ENCODE measurements around the gene ARPC1A. TPM values are rescaled to one million over a fixed set of nuclear protein-coding genes. Genes with fewer than 3 reads are reported as not detected.

The ARPC1A gene
- total RNA-seq, 1 donor from 2014 or later: 101 TPM

DNA sequence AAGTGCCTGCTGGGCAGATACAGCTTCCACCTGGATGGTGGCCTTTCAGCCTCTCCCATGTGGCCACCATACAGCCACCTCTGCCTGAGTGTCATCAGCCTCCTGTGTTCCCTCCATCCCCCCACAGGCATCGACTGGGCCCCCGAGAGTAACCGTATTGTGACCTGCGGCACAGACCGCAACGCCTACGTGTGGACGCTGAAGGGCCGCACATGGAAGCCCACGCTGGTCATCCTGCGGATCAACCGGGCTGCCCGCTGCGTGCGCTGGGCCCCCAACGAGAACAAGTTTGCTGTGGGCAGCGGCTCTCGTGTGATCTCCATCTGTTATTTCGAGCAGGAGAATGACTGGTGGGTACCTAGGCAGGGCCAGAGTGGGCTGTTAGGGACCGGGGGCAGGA is 62.2 kb downstream of the ARPC1A start:
- no peak for DNase-seq (ENCODE audit: low read depth)

DNA sequence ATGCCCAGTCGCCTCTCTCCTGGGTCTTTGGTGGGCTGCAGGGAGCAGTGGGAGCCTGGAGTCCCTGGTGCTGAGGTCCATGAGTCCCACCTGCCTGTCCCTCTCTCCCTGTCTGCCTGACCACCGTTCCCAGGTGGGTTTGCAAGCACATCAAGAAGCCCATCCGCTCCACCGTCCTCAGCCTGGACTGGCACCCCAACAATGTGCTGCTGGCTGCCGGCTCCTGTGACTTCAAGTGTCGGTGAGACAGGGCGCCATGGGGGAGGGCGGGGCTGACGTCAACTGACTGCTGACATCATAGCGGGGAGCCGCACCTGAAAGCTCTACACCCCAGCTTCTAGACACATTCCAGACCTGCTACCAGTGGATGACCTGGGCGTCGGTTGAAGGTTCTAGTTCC is 64.1 kb downstream of the ARPC1A start:
- DNase-seq (ENCODE audit: low read depth): no peak

DNA sequence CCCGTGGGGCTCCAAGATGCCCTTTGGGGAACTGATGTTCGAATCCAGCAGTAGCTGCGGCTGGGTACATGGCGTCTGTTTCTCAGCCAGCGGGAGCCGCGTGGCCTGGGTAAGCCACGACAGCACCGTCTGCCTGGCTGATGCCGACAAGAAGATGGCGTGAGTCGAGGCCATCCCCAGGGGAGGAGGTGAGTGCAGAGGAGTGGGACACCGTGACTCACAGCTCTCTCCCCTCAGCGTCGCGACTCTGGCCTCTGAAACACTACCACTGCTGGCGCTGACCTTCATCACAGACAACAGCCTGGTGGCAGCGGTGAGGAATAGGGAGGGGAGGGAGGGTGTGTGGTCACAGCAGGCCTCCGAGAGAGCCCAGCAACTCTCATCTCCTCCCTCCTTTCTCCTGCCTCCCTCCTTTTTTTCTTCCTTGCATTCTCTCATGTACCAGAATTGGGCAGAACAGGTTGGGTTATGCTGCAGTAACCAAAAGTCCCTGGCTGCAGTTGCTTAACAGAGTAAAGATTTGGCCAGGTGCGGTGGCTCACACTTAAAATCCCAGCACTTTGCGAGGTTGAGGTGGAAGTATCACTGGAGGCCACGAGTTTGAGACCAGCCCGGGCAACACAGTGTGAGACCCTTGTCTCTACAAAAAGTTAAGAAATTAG is 65.4 kb downstream of the ARPC1A start:
- DNase-seq (ENCODE audit: low read depth): no peak

DNA sequence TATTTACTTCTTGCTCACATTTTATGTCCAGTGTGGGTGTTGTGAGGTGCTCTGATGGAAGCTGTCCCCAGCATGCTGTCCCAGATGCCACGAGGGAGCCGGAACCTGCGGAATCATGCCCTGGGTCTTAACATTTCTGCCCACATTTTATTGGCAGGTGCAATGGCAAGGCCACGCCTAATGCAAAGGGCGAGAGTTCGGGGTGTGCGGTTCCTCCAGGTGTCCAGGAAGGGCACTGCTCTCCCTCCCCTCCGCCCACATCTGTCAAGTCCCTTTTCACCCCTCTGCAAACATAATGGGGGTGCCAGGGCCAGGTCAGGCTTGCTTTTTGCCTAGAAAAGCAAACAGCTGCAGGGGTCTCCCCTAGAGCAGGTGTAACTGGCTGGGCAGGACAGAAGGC is 66.3 kb downstream of the ARPC1A start:
- DNase-seq (ENCODE audit: low read depth): no peak

DNA sequence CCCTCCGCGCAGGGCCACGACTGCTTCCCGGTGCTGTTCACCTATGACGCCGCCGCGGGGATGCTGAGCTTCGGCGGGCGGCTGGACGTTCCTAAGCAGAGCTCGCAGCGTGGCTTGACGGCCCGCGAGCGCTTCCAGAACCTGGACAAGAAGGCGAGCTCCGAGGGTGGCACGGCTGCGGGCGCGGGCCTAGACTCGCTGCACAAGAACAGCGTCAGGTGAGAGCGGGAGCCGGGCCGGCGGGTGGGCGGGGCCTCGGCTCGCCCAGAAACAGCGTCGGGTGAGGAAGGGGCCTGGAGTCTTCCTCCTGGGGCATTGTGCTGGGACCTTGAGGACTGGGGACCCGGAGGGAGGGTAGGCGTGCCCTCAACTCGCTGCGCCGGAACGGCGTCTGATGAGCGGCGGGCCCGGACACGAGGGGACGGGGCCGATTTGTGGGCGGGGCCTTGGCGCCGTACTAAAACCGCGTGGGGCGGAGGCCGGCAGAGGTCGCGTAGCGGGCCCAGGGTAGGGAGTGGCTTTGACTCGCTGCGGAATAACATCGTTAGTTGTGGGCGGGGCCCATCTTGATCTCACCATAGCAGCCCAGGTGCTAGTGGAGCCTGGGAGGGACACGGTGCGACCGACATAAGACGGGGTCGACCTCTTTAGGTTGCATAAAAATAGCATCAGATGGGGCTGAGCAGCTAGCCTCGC is 67.1 kb downstream of the ARPC1A start:
- no peak for DNase-seq (ENCODE audit: low read depth)

DNA sequence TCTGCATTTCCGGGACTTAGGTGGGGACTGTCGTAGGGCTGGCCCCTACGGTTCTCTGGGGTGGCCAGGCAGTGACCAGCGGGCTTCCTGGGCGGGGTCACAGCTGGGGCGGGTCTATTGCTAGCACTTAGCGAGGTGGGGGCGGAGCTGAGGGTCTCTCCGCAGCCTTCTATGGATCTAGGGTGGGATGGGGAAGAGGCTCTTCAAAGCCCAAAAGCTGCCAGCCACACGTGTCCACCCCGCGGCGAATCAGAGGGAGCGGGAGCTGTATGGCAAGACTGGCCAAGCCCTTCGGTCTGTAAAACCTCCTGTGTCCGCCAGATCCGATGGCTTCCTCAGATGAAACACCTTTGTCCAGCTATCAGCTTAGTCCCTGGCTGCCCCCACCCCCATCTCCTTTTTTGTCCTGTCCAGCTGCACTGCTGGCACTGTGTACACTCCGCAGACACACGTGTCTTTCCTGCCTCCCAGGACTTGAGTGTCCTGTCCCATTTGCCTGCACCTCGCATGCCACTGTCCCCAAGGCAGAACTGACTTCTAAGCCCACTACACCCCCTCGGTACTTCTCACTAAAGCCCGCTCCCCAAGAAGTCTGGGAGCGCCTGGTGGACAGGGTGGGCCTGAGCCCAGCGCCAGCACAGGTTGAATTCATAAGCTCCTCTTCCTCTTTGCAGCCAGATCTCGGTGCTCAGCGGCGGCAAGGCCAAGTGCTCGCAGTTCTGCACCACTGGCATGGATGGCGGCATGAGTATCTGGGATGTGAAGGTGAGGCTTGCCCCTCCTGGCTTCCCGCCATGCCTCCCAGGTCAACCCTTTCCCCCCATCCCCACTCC is 67.9 kb downstream of the ARPC1A start:
- no peak for DNase-seq (ENCODE audit: low read depth)

DNA sequence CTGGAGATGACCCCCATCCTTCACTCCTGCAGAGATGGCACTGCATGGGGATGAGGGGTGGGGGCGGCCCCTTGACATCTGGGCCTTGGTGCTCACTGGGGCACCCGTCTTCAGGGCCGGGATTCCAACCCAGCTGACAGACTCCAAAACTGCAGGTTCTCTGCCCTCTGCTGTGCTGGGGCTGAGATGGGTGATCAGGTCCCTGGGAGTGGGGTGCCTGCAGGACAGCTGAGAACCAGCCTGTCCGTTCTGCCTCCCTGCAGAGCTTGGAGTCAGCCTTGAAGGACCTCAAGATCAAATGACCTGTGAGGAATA is 68.4 kb downstream of the ARPC1A start:
- no peak for DNase-seq (ENCODE audit: low read depth)

DNA sequence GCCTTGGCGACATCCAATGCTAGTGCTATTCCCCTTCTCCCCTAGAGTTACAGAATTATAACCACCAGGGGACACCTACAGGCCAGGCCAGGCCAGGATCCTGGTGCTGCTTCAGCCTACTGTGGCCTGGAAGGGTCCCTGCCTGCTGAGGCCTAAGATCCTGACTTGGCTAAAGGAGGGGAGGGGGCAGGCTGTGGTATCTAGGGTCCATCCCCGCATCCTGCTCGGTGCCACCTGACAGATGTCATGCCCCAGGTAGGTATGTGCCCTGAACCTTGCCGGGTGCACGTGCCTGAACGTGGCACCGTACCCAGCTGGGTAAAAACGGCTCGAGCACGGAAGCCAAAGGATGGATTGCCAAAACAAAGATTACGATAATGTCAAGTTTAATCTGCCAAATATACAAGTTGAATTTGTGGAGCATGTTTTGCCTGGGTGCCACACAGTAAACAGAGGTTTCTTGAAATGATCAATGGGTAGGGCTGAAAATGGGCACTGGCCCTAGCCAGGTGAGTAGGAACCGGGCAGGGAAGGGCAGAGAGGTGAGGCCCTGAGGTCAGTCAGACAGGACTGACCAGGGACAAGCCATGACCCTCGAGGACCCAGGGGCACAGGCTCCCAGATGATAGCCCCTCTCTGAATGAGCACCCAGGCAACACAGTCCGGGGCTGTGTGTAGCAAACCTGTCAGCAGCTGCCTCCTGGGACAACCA is 70.1 kb downstream of the ARPC1A start:
- DNase-seq (ENCODE audit: low read depth): no peak

DNA sequence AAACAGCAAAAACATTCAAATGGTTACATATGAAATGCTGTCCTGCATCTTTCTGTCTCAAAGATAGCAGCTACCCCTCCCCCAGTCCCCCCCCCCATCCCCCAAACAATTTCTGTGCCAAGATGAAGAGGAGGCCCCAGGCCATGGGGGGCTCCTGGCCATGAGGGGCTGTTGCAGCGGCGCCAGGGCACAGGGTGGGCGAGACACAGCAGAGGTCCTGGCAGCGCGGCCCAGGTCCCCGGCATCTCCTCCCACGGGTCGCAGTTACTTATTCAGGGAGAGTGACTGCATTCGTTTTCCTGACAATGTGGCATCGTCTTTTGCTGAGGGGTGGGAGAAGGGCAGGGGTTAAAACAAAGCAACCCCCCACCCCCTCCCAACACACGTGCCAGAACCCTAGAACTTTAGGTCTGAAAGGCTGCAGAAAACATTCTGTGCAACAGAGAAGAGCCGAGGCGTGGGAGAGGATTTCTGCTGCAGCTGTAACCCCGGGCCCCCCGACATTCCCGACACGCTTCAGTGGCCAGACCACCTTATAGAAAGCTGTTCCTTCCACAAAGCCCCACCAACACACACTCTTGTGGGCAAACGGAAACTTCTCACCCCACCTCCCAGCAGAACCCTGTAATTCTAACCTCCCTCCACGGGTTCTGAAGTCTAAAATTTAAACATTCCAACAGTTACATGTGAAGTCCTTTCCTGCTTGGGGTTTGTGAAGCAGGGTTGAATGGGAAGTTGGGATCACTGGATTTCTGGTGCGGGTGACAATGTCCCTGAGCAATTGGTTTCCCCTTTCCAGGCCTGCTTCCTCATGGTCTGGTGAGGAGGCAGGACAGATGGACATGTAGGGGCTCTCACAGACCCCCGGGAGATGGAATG is 71.0 kb downstream of the ARPC1A start:
- DNase-seq (ENCODE audit: low read depth): no peak

DNA sequence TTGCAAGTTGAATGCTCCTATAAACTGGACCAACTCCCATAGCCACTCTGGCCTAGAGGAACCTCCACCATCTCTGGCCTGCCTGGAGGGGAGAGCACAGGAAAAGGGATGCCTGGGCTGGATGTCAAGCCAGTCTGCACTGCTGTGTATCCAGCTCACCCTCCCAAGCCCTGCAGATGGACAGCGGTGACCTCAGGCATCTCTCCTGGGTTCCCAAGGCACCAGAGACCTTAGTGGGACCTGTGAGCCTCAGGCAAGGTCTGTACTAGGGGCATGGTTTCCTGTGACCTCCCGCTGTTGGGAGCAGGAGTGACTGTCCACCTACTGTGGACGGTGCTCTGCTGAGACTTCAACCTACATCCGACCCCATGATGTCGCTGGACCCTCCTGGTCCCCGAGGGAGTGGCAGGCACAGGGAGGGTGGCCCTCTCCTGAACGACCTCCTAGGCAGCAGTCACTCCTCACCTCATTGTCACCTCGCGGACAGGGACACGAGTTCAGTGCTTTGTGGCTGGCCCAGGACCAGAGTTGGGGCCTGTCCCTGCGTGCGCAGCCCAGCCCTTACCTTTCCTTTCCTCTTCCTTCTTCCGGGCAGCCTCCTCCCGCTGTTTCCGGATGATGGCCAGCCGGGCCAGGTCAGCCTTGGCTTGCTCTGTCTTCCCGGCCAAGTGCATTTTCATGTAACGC is 71.7 kb downstream of the ARPC1A start:
- no peak for DNase-seq (ENCODE audit: low read depth)

DNA sequence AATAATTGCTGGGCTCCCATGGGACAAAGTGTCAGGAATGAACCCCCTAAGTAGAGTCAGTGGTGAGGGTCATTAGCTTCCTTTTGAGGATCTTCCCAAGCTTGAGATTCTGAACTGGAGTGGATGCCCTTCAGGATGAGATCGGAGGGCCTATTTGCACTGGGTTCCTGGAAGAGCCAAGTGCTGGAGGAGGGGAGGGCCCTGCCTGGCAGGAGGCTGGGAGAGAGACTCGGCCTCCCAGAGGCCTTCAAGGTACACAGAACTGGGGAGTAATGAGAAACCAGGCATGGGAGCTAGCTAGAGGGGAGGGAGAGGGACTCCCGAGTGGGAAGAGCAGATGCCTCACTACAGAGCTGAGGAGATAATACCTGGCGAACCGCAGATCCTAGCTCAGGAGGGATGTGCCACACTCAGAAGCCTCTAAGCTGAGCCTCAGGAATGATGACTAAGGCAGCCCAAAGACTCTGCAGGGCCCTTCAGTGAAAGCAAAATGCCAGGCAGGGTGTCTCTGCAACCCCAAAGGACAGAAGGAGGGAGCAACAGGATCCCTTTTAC is 73.3 kb downstream of the ARPC1A start:
- no peak for DNase-seq (ENCODE audit: low read depth)

DNA sequence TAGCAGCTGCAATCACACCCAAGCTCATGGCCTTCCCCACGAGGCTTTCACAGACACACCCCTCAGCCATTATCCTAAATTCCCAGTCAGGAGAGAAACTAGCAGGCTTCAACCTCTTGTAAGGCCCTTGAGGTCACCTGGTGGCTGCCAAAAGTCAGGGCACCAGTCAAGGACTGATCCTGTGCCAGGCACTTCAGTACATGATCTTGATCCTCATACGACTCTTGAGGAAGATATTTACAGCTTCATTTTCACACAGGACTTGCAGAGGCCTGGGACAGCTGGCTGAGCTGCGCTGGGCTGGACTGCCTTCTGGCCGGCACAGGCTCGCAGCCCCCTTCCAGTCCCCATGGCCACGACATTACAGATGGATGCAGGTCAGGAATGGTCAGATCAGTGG is 73.9 kb downstream of the ARPC1A start:
- DNase-seq (ENCODE audit: low read depth): no peak

DNA sequence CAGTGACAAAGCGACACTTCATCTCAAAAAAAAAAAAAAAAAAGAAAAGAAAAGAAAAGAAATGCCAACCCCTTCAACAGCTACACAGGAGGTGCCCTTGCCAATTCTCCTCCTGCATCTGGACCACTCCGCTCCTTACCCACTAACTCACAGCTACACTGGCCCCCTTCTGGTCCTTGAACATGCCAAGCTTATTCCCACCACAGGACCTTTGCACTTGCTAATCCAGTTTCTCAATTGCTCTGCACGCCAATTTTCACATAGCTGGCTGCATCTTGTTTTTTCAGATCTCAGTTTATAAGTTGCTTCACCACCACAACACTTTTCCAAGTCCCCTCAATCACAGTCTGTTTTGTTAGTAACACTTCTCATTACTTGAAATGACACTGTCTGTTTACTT is 77.2 kb downstream of the ARPC1A start:
- no peak for DNase-seq (ENCODE audit: low read depth)

DNA sequence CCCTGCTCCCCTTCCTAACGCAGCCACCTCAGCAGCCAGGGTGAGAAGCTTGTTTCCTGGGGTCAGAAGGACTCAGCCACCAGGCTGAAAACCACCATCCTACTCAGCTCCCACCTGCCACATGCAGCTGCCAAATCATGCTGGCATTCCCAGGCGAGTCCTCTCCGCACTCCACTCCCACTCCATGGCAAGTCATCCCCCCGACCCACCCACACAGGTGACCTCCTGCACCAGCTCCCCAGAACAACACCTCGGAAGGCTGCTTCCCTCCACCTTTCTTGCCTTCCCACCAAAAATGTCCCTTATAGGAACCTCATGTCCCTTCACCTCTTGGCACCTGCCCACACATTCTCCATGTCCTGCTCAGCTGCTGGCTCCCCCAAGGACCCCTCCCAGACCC is 78.1 kb downstream of the ARPC1A start:
- no peak for DNase-seq (ENCODE audit: low read depth)

DNA sequence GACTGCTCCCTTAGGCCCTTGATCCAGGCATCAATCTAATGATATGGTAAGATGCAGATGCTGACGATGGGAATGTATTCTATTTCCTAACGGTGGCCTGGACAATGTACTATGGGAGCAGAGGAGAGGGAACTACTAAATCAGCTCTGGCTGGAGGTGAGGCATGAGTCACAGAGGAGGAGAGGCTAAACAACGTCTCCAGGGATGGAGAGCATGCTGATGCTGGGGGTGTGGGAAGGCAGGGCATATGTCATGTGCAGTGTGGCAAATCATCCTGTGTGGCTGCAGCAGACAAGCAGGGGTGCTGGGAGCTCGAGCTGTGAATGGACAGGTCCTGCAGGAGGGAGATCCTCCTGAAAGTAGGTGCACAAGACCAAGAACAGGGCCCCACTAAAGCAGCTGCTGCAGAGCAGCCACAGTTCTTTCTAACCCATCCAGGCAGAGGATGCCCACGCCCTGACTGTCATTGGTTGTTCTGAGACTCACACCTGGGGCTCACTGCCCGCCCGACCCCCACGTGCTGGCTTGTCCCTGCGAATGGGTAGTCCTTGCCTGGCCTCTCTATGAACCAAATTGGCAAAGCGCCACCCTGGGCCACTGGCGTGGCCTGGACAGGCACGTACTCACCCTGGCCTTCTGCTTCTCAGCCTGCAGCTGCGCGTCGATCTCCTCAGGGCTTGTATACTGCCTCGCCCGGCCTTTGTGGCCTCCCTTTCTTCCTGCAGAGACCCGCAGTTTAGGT is 78.7 kb downstream of the ARPC1A start:
- DNase-seq (ENCODE audit: low read depth): no peak

DNA sequence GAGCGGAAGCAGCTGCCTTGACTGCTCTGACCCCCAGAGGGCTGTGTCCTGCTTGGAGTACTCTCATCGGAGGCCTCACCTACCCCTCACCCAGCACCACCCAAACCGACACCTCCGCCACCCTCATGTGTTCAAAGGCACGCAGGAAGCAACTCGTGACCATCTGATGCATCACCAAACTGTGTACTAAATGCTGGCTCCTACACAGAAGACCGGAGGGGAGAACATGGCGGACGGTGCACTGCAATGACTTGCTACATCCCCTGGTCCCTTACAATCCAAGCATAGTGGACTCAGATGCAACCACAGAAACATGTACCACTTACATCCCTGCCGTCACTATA is 79.3 kb downstream of the ARPC1A start:
- DNase-seq (ENCODE audit: low read depth): no peak

DNA sequence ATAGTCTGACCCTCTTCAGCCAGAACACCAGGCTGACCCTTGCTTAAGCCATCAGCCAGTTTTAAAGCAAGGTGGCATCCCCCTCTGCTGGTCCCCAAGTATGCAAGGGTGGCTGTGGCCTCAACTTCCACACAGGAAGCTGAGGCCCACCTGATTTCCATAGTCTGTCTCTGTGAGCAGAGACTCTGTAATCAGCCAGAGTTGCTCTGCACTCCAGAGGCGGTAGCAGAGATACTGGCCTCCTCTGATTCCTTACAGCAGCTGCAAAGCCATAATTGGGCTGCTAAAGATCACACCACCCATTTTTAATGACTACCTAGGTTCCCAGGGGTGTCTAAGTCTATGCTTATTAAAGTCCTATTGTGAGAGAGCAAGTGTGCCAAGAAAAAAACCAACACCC is 80.9 kb downstream of the ARPC1A start:
- DNase-seq (ENCODE audit: low read depth): no peak

DNA sequence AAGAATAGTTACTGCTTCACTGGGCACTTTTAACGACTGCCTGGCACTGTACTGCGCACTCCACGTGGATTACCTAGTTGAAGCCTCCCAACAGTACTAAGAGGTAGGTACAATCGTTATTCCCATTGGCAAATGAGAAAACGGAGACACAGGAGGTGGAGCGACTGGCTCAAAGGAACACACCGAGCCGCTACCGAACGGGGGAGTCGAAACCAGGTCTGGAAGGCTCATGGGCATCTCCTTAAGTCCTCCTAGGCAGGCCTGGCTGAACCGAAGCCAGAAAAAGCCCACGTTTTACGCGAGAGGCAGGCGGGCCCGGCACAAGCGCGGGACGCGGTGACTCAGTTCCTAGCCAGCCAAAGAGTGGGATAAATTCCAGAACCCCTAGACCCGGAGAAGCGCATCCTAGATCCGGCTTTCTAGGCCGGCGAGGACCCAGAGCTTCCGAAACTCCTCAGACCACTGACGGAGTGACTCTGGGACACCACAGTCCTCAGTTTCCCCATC is 82.2 kb downstream of the ARPC1A start:
- DNase-seq (ENCODE audit: low read depth): peak; percentile 62

DNA sequence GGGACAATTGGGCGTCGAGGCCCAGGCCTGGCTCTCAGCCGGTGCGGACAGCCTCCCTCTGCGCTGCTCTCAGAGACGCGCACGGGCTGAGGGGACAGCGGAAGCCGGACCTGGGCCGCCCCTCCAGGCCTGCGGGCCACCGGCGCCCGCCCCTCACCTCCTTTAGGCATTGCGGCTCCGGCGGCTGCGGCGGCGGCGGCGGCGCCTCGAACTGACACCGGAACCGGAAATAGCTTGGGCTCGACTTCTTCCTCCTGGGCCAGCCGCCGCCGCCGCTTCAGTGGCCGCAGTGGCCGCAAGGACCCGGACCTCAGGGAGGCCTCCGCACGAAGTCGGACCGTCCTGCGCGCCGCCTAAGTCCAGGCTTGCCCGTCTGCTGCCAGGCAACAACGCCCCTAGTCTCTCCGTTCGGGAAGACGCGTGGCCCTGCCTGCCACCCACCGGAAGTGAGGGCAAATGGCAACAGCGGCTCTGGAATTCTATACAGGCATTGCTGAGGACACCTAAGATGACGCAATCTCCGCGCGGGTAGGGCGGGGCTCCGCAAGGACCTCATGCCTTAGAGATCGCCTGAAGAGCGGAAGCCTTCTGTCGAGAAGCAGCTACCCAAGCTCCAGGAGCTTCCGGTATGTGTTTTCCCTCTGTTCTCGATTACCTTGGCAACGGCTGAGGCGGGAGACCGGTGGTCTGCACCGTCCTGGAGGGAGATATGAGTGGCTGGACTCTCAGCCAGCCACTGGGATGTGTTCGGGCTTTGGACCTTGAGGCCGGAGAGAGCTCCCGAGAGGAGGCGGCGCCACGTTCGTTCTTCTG is 82.9 kb downstream of the ARPC1A start, which contains the start of the genes BUD31 and PDAP1:
TSS of gene BUD31 (plus strand) at position 591 of the 813 bp plus-strand sequence. CDS start 2,124 bp downstream, outside the sequence.
TSS of gene PDAP1 (minus strand) at position 219 of the 813 bp plus-strand sequence. CDS start at position 170, 49 bp downstream.
- DNase-seq (ENCODE audit: low read depth): peak; percentile 92
